NCI-H2107 treated with DMSO at 0.1 percent for 48 hours (cell line): ENCODE results near the gene LCN1.
"Not testable (repeated sequence)": the region's sequence is repeated elsewhere in the genome, so short reads cannot be mapped to it uniquely, and the experiment has no call there.

Experiments used
- DNase-seq: peaks from one replicate; lab custom pipeline; 2025; ENCODE audit not compliant: unreplicated experiment; lab: John Stamatoyannopoulos, UW

The LCN1 gene

GRCh38 chr9:135522137-135522877 is 1.1 kb downstream of the LCN1 start:
- DNase-seq = no peak

DNA sequence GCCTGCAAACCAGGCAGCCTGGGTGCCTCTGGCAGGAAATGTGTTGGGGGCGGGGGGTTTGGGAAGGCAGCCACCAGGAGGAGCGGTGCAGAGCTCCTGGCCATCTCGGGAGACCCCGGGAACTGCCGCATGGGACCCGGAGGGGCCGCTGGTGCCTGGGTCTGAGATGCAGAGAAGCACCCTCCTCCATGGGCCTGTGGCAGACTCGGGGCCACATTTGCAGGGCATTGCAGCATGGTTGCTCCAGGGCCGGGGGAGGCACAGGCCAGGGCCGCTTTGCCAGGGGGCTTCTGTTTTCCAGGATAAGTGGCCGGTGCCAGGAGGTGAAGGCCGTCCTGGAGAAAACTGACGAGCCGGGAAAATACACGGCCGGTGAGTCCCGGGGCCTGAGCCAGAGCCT is 1.7 kb downstream of the LCN1 start:
- DNase-seq = no peak

- DNase-seq = no peak
Measured at GRCh38 chr9:135523521-135524129, 2.4 kb downstream of the LCN1 start.

- no peak for DNase-seq
Measured at GRCh38 chr9:135524130-135524861, 3.1 kb downstream of the LCN1 start.

DNA sequence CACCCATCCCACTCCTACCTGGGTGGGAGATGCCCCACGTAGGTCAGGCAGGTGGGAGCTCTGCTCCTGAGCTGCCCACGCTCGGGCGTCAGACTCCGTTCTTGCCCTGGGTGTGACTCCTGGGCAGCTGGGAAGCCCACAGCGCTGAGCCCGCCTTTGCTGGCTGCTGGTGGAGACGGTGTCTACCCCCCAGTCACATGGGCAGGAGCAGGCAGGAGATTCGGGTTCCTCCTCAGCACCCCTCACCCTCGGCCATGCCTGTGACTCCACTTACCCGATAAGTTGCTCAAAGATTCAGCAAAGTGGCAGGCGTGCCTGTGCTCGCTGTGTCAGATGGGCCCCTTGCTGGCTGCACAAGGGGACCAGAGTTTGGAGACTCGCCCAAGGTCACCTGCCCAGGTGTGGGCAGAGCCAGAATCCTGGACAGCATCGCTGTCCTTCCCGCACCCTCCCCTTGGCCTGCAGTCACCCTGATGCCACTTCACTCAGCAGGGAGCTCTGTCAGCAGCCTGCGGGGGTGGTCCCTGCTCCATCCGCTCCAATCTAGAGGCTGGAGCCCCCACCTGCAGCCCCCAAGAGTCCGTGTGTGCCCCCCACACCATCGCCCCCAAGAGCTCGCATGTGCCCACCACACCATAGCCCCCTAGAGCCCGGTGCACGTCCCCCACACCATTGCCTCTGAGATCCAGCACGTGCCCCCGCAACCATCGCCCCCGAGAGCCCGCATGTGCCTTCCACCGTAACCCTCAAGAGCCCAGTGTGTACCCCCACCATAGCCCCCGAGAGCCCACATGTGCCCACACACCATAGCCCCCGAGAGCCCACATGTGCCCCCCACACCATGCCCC is 4.2 kb downstream of the LCN1 start:
- no peak for DNase-seq

DNA sequence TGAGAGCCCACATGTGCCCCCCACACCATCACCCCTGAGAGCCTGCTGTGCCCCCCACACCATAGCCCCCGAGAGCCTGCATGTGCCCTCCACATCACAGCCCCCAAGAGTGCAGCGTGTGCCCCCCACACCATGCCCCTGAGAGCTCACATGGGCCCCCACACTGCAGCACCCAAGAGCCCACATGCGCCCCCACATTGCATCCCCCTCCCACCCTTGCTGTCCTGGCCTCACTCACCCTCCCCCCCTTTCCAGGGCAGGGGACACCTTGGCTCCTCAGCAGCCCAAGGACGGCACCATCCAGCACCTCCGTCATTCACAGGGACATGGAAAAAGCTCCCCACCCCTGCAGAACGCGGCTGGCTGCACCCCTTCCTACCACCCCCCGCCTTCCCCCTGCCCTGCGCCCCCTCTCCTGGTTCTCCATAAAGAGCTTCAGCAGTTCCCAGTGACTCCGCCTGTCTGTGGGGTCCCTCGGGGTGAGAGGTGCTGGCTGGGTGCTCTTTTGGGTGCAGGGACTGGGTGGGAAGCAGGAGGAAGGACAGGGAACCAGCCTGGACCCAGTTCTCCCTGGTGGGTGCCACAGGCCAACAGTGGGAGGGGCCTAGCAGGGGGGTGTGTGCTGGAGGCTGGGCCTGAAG is 5.0 kb downstream of the LCN1 start:
- DNase-seq = no peak

- no peak for DNase-seq
Measured at GRCh38 chr9:135526730-135527571, 5.7 kb downstream of the LCN1 start.

DNA sequence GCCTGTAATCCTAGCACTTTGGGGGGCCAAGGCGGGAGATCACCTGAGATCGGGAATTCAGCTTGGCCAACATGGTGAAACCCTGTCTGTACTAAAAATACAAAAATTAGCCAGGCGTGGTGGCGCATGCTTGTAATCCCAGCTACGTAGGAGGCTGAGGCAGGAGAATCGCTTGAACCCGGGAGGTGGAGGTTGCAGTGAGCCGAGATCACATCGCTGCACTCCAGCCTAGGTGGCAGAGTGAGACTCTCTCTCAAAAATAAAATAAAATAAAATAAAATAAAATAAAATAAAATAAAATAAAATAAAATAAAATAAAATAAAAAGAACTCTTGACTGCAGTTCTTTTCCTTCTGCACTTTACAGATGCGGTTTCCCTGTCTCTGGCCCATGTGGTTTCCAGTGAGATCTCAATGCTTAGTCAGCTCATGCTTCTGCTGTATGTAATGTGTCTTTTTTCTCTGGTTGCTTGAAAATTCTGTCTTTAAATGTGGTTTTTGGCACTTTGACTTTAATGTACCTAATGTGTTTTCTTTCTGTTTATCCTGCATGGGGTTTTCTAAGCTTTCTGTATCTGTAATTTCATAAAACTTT is 7.7 kb downstream of the LCN1 start:
- DNase-seq = not testable (repeated sequence)

DNA sequence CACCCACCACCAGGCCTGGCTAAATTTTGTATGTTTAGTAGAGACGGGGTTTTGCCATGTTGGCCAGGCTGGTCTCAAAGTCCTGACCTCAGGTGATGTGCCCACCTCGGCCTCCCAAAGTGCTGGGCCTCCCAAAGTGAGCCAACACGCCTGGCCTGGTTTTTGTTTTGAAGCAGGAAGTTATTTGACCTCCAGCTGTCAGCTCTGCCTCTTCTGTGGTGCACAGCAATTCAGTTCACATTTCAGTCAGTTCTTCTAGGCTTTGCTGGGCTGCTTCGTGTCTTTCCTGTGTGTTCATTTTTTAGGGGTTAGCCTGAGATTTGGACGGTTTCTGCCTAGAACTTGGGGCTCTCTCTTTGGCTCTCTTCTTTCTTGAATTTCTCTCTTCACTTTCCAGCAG is 8.9 kb downstream of the LCN1 start:
- DNase-seq = no peak

GRCh38 chr9:135531096-135531495 is 9.9 kb downstream of the LCN1 start:
- no peak for DNase-seq

- DNase-seq = no peak
Measured at GRCh38 chr9:135533113-135533512, 11.9 kb downstream of the LCN1 start.

GRCh38 chr9:135533674-135534073 is 12.4 kb downstream of the LCN1 start:
- DNase-seq = no peak

DNA sequence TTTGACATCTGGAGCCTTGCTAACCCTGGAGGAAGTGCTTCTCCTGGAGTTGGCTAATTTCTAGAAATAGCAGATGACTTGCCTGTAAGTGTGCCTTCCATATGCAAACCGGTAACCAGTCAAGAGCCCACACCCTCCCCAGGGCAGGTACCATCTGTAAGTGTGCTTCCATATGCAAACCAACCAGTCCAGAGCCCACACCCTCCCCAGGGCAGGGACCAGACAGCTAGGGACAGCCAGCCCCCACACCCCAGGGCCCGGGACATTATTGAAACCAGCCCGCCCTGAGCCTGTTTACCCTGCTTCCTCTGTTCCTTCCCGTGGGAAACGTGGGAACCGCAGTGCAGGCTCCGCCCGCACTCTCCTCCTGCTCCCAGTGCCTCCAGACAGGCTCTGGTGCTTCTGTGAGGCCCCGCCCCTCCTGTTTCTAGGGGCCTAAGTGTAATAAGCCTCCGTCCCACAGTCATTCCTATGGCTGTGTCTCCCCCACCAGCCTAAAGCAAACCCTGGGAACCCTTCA is 13.0 kb downstream of the LCN1 start:
- DNase-seq = not testable (repeated sequence)

GRCh38 chr9:135534826-135535225 is 13.6 kb downstream of the LCN1 start:
- not testable (repeated sequence) for DNase-seq

DNA sequence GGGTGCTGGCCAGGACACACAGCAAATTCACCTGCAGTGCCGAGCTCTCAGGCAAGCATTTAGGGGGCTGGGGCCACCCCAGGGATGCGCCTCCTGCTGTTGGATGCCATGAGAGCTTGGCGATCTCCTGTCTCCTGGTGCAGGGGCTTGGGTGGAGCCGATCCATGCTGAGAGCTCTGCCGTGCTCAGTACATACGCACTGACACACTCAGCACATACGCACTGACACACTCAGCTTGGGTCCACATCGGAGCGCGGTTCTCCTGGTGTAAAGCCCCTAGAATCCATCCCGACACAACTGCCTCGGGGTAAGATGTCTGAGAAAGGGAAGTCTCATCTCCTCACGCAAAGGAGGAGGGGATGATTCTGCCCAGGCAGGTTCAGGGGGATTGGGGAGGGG is 14.4 kb downstream of the LCN1 start:
- DNase-seq = not testable (repeated sequence)

GRCh38 chr9:135536216-135536615 is 15.0 kb downstream of the LCN1 start:
- DNase-seq = no peak

GRCh38 chr9:135543262-135543894 is 22.1 kb downstream of the LCN1 start:
- not testable (repeated sequence) for DNase-seq

GRCh38 chr9:135544981-135545635 is 23.9 kb downstream of the LCN1 start:
- no peak for DNase-seq
